Activated naive CD8-positive, alpha-beta T cell treated with anti-CD3 and anti-CD28 coated beads, Interleukin-2, amount 50 U/mL, for 24 hours (primary cell): ENCODE results near the gene TNF.

ENCODE experiments used
- ATAC-seq: fragments of 150-1000 bp; cut with Tn5 transposase; one replicate; pipeline ENCODE4 v1.10.0; 2021
- DNase-seq: peaks from one replicate; pipeline ENCODE4 v3.0.0; 2021
- H3K27ac Mint-ChIP-seq: one replicate; pipeline ENCODE4 v1.8.0; 2021; ENCODE audit warnings: mild to moderate bottlenecking, mixed read lengths
- H3K27me3 Mint-ChIP-seq: one replicate; pipeline ENCODE4 v1.8.0; 2021; ENCODE audit warnings: mixed read lengths
- H3K36me3 Mint-ChIP-seq: one replicate; pipeline ENCODE4 v1.8.0; 2021; ENCODE audit warnings: low read depth, mixed read lengths
- H3K4me1 Mint-ChIP-seq: one replicate; pipeline ENCODE4 v1.8.0; 2021; ENCODE audit warnings: mixed read lengths
- H3K4me3 Mint-ChIP-seq: one replicate; pipeline ENCODE4 v1.8.0; 2021; ENCODE audit warnings: mild to moderate bottlenecking, moderate library complexity, mixed read lengths
- H3K9me3 Mint-ChIP-seq: one replicate; pipeline ENCODE4 v1.8.0; 2021; ENCODE audit warnings: mixed read lengths

The TNF gene

DNA sequence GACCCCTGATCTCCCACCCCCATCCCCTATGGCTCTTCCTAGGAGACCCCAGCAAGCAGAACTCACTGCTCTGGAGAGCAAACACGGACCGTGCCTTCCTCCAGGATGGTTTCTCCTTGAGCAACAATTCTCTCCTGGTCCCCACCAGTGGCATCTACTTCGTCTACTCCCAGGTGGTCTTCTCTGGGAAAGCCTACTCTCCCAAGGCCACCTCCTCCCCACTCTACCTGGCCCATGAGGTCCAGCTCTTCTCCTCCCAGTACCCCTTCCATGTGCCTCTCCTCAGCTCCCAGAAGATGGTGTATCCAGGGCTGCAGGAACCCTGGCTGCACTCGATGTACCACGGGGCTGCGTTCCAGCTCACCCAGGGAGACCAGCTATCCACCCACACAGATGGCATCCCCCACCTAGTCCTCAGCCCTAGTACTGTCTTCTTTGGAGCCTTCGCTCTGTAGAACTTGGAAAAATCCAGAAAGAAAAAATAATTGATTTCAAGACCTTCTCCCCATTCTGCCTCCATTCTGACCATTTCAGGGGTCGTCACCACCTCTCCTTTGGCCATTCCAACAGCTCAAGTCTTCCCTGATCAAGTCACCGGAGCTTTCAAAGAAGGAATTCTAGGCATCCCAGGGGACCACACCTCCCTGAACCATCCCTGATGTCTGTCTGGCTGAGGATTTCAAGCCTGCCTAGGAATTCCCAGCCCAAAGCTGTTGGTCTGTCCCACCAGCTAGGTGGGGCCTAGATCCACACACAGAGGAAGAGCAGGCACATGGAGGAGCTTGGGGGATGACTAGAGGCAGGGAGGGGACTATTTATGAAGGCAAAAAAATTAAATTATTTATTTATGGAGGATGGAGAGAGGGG, 1.9 kb upstream of the TNF start:
- Mint-ChIP-seq H3K9me3 (no peaks in the 10 kb centered on the region), H3K4me1 (peaks cover 87% of the 10 kb centered on the region), H3K36me3 (peaks cover 47% of the 10 kb centered on the region), H3K27me3 (no peaks in the 10 kb centered on the region), H3K4me3 (peak overlapping the region; percentile 99), H3K27ac (peak overlapping the region; percentile 97)
- ATAC-seq: no peak
- DNase-seq: no peak

DNA sequence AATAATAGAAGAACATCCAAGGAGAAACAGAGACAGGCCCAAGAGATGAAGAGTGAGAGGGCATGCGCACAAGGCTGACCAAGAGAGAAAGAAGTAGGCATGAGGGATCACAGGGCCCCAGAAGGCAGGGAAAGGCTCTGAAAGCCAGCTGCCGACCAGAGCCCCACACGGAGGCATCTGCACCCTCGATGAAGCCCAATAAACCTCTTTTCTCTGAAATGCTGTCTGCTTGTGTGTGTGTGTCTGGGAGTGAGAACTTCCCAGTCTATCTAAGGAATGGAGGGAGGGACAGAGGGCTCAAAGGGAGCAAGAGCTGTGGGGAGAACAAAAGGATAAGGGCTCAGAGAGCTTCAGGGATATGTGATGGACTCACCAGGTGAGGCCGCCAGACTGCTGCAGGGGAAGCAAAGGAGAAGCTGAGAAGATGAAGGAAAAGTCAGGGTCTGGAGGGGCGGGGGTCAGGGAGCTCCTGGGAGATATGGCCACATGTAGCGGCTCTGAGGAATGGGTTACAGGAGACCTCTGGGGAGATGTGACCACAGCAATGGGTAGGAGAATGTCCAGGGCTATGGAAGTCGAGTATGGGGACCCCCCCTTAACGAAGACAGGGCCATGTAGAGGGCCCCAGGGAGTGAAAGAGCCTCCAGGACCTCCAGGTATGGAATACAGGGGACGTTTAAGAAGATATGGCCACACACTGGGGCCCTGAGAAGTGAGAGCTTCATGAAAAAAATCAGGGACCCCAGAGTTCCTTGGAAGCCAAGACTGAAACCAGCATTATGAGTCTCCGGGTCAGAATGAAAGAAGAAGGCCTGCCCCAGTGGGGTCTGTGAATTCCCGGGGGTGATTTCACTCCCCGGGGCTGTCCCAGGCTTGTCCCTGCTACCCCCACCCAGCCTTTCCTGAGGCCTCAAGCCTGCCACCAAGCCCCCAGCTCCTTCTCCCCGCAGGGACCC, 981 bp upstream of the TNF start:
- peaks cover 87% of the 10 kb centered on the region for H3K4me1 Mint-ChIP-seq
- ATAC-seq (no peak), DNase-seq (peak; percentile 62)
- peak overlapping the region; percentile 99 for H3K4me3 Mint-ChIP-seq
- peak overlapping the region; percentile 97 for H3K27ac Mint-ChIP-seq
- H3K9me3 Mint-ChIP-seq: no peaks in the 10 kb centered on the region
- peaks cover 56% of the 10 kb centered on the region for H3K36me3 Mint-ChIP-seq
- H3K27me3 Mint-ChIP-seq: no peaks in the 10 kb centered on the region

DNA sequence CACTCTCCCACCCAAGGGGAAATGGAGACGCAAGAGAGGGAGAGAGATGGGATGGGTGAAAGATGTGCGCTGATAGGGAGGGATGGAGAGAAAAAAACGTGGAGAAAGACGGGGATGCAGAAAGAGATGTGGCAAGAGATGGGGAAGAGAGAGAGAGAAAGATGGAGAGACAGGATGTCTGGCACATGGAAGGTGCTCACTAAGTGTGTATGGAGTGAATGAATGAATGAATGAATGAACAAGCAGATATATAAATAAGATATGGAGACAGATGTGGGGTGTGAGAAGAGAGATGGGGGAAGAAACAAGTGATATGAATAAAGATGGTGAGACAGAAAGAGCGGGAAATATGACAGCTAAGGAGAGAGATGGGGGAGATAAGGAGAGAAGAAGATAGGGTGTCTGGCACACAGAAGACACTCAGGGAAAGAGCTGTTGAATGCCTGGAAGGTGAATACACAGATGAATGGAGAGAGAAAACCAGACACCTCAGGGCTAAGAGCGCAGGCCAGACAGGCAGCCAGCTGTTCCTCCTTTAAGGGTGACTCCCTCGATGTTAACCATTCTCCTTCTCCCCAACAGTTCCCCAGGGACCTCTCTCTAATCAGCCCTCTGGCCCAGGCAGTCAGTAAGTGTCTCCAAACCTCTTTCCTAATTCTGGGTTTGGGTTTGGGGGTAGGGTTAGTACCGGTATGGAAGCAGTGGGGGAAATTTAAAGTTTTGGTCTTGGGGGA, 754 bp downstream of the TNF start:
- Mint-ChIP-seq H3K9me3 (no peaks in the 10 kb centered on the region), H3K27me3 (no peaks in the 10 kb centered on the region), H3K4me3 (peak overlapping the region; percentile 99), H3K27ac (peak overlapping the region; percentile 97), H3K36me3 (peaks cover 61% of the 10 kb centered on the region), H3K4me1 (peaks cover 82% of the 10 kb centered on the region)
- DNase-seq: no peak
- ATAC-seq: no peak

- DNase-seq (no peak), ATAC-seq (no peak)
- H3K27me3 Mint-ChIP-seq: no peaks in the 10 kb centered on the region
- H3K4me3 Mint-ChIP-seq: peak overlapping the region; percentile 99
- no peaks in the 10 kb centered on the region for H3K9me3 Mint-ChIP-seq
- peaks cover 66% of the 10 kb centered on the region for H3K36me3 Mint-ChIP-seq
- H3K27ac Mint-ChIP-seq: peak overlapping the region; percentile 97
- peaks cover 78% of the 10 kb centered on the region for H3K4me1 Mint-ChIP-seq
These were observed 1.7 kb downstream of the TNF start for GRCh38 chr6:31576897-31577578.

- no peaks in the 10 kb centered on the region for H3K27me3 Mint-ChIP-seq
- peak overlapping the region; percentile 97 for H3K27ac Mint-ChIP-seq
- no peaks in the 10 kb centered on the region for H3K9me3 Mint-ChIP-seq
- no peak for DNase-seq
- H3K4me3 Mint-ChIP-seq: peak overlapping the region; percentile 99
- no peak for ATAC-seq
- peaks cover 80% of the 10 kb centered on the region for H3K4me1 Mint-ChIP-seq
- peaks cover 64% of the 10 kb centered on the region for H3K36me3 Mint-ChIP-seq
These were observed 2.2 kb downstream of the TNF start for GRCh38 chr6:31577579-31577966.

GRCh38 chr6:31578184-31579118, 3.1 kb downstream of the TNF start:
- ATAC-seq: no peak

GRCh38 chr6:31579119-31579505, 3.7 kb downstream of the TNF start:
- Mint-ChIP-seq H3K27me3 (no peaks in the 10 kb centered on the region), H3K9me3 (no peaks in the 10 kb centered on the region), H3K4me1 (peaks cover 77% of the 10 kb centered on the region), H3K27ac (peak overlapping the region; percentile 87), H3K36me3 (peaks cover 53% of the 10 kb centered on the region), H3K4me3 (peak overlapping the region; percentile 99)
- no peak for ATAC-seq
- DNase-seq: no peak

More at GRCh38 chr6:31578184-31579118, 3.1 kb downstream of the TNF start:
- Mint-ChIP-seq H3K9me3 (no peaks in the 10 kb centered on the region), H3K27me3 (no peaks in the 10 kb centered on the region), H3K4me3 (peak overlapping the region; percentile 99), H3K36me3 (peaks cover 56% of the 10 kb centered on the region), H3K4me1 (peaks cover 80% of the 10 kb centered on the region), H3K27ac (peak overlapping the region; percentile 87)
- no peak for DNase-seq

GRCh38 chr6:31579546-31580437, 4.4 kb downstream of the TNF start:
- peak overlapping the region; percentile 87 for H3K27ac Mint-ChIP-seq
- H3K4me1 Mint-ChIP-seq: peaks cover 75% of the 10 kb centered on the region
- ATAC-seq (peak; percentile 17), DNase-seq (no peak)
- peak overlapping the region; percentile 99 for H3K4me3 Mint-ChIP-seq
- no peaks in the 10 kb centered on the region for H3K27me3 Mint-ChIP-seq
- H3K9me3 Mint-ChIP-seq: no peaks in the 10 kb centered on the region
- H3K36me3 Mint-ChIP-seq: peaks cover 50% of the 10 kb centered on the region

DNA sequence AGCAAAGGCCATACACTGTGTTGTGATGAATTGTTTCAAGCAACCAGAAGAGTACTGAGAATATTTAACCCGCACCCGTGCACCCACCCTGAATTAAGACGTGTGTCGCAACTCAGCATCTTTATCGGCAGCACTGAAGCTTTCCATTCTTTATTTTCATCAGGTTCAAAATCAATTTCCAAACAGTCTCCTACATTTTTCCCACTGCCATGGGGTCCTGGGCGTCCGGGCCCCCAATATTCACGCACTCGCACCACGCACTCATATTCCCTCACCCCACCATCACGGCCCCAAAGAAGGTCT, 5.0 kb downstream of the TNF start:
- Mint-ChIP-seq H3K4me1 (peaks cover 74% of the 10 kb centered on the region), H3K27me3 (no peaks in the 10 kb centered on the region), H3K36me3 (peaks cover 48% of the 10 kb centered on the region), H3K27ac (peak overlapping the region; percentile 87), H3K4me3 (peak overlapping the region; percentile 99), H3K9me3 (no peaks in the 10 kb centered on the region)
- DNase-seq (no peak), ATAC-seq (no peak)

- Mint-ChIP-seq H3K9me3 (no peaks in the 10 kb centered on the region), H3K27ac (peak overlapping the region; percentile 87), H3K27me3 (no peaks in the 10 kb centered on the region), H3K4me3 (peak overlapping the region; percentile 99), H3K4me1 (peaks cover 74% of the 10 kb centered on the region), H3K36me3 (peaks cover 45% of the 10 kb centered on the region)
- DNase-seq: peak; percentile 95
- ATAC-seq: peak; percentile 78
These were observed 5.6 kb downstream of the TNF start for GRCh38 chr6:31580807-31581433.

DNA sequence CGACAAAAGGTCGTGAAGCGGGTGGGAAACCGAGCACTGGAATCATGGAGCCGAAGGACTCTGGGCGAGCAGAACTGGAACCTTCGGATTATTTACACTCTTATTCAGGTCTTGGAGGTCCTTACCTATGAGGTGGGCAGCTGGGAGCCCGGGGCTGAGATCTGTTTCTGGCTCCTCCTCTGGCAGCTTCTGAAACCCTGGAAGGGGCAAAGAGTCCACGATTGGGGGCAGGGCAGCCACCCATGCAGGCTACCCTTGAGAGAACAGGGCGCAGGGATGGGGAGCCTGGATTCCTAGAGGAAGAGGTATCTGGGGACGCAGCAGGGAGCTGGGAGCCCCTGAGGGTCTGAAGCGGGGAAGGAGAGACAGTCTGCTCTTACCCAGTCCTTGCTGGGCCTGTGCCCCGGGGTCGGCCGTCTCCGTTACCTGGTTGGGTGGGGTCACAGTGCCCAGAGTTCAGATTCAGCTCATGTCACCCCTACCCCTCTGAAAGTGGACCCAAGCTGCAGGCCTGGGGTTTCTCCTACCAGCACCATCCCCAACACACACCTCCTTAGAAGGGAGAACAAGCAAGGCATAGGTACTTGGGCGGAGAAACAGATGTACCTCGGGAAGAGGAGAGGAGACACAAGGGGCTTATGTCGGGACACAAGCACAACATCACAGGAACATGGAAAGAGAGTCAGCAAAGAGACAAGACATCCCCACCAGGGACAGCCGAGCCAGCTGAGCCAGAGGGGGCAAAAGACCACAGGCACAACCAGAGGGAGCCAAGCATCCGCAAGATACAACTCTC, 6.3 kb downstream of the TNF start:
- DNase-seq (no peak), ATAC-seq (no peak)
- Mint-ChIP-seq H3K36me3 (peaks cover 38% of the 10 kb centered on the region), H3K27me3 (no peaks in the 10 kb centered on the region), H3K4me3 (peak overlapping the region; percentile 99), H3K27ac (peak overlapping the region; percentile 87), H3K9me3 (no peaks in the 10 kb centered on the region), H3K4me1 (peaks cover 74% of the 10 kb centered on the region)
